T47D (cell line): ENCODE results near the gene SPATS2L.
A peak's percentile ranks its signal among the peaks of the same experiment; 100 is the strongest.

ENCODE experiments used
- DNase-seq, 2 experiments: peaks; one replicate each; pipeline versions ENCODE4 v3.0.0 to v3.0.0-alpha.2; 2011 to 2012; ENCODE audit warnings: low read depth in 1 of 2, low spot score in 1 of 2
- JUND ChIP-seq: IDR thresholded peaks from 2 replicates; pipeline ENCODE4 v1.6.1; 2012; ENCODE audit warnings: low read depth
- in situ Hi-C: cut with HindIII; loops from 2 replicates; pipeline ENCODE4 v1.10.0; 2016; ENCODE audit warnings: low sequenced_read_pairs, low pct_unique_long_range_greater_than_20kb

The SPATS2L gene

GRCh38 chr2:200363279-200363678 lies 56.8 kb downstream of the SPATS2L start:
- in situ Hi-C loops: no loop called here

GRCh38 chr2:200364142-200364541 lies 57.6 kb downstream of the SPATS2L start:
- in situ Hi-C loops: no loop called here

More at GRCh38 chr2:200363279-200363678, 56.8 kb downstream of the SPATS2L start:
- no peak for TF ChIP-seq JUND
- no peak for DNase-seq

GRCh38 chr2:200364620-200365019 lies 58.1 kb downstream of the SPATS2L start:
- in situ Hi-C loops: no loop called here
- no peak for DNase-seq
- TF ChIP-seq JUND: no peak

More at GRCh38 chr2:200364142-200364541, 57.6 kb downstream of the SPATS2L start:
- TF ChIP-seq JUND: no peak
- DNase-seq: no peak

GRCh38 chr2:200365209-200365608 lies 58.7 kb downstream of the SPATS2L start:
- in situ Hi-C loops: no loop called here
- no peak for TF ChIP-seq JUND
- DNase-seq: no peak

GRCh38 chr2:200367155-200367554 lies 60.7 kb downstream of the SPATS2L start:
- in situ Hi-C loops: no loop called here
- TF ChIP-seq JUND: no peak
- peak in 1 of 2 experiments; percentile 11 for DNase-seq

GRCh38 chr2:200369886-200370285 lies 63.4 kb downstream of the SPATS2L start:
- no peak for TF ChIP-seq JUND
- in situ Hi-C loops: no loop called here

GRCh38 chr2:200373231-200373630 lies 66.7 kb downstream of the SPATS2L start:
- in situ Hi-C loops: no loop called here
- DNase-seq: no peak
- TF ChIP-seq JUND: no peak

More at GRCh38 chr2:200369886-200370285, 63.4 kb downstream of the SPATS2L start:
- no peak for DNase-seq

- no peak for TF ChIP-seq JUND
- DNase-seq: peak in 1 of 2 experiments; percentile 20
- in situ Hi-C loops: no loop called here
Observed at GRCh38 chr2:200373973-200374416, 67.5 kb downstream of the SPATS2L start.

GRCh38 chr2:200376513-200377354 lies 70.2 kb downstream of the SPATS2L start:
- in situ Hi-C loops: no loop called here
- no peak for TF ChIP-seq JUND
- DNase-seq: no peak

GRCh38 chr2:200377355-200378336 lies 71.2 kb downstream of the SPATS2L start:
- DNase-seq: no peak
- TF ChIP-seq JUND: no peak
- in situ Hi-C loops: no loop called here

- TF ChIP-seq JUND: no peak
- in situ Hi-C loops: no loop called here
- DNase-seq: no peak
Observed at GRCh38 chr2:200378652-200379290, 72.3 kb downstream of the SPATS2L start.

- no peak for TF ChIP-seq JUND
- in situ Hi-C loops: no loop called here
- no peak for DNase-seq
Observed at GRCh38 chr2:200379481-200380090, 73.1 kb downstream of the SPATS2L start.
